HepG2 (cell line): Measurements from ENCODE around the gene GPR17. TPM values are rescaled to one million over a fixed set of nuclear protein-coding genes. Genes with fewer than 3 reads are reported as not detected.

Experiments used
- ATAC-seq: fragments of 200-7000 bp; cut with Tn5 transposase; 3 replicates; pipeline ENCODE4 v1.9.1; 2020; ENCODE audit warnings: mild to moderate bottlenecking, moderate library complexity
- BruUV-seq: library from RNA; stranded (reverse); fragments of 400-500 nt; replicated peaks from 2 replicates; lab custom pipeline; 2021; lab: Mats Ljungman, UMichigan
- CTCF ChIA-PET: fragments of 300-600 bp; formaldehyde crosslinking; extraction: SDS; loops from one replicate; lab custom pipeline; 2021; ENCODE audit warnings: low total read pairs, inconsistent platforms, low intra/inter-chr PET ratio; lab: Yijun Ruan, JAX
- POLR2A ChIA-PET: fragments of 350-600 bp; sonication (Branson Sonifier 250); formaldehyde crosslinking; loops from one replicate; lab custom pipeline; 2020; ENCODE audit warnings: antibody characterized with exemption, inconsistent platforms; lab: Yijun Ruan, JAX
- DNase-seq: peaks from one replicate; pipeline ENCODE4 v3.0.0-alpha.2; 2015; ENCODE audit warnings: low spot score
- FAIRE-seq: peaks from 3 replicates; lab custom pipeline; 2011; peaks lifted over from hg19 to GRCh38; lab: Jason Lieb, UNC
- H2AFZ ChIP-seq: one replicate; pipeline ENCODE4 v1.6.1; 2011; ENCODE audit warnings: low read length, inconsistent platforms
- H3K27ac ChIP-seq: fragments of 300-600 bp; 3 replicates; pipeline ENCODE4 v1.8.0; 2011; ENCODE audit warnings: mixed run types, mild to moderate bottlenecking, mixed read lengths, low read length, inconsistent platforms; ENCODE audit not compliant: insufficient read depth; ENCODE audit errors: extremely low read length
- H3K27me3 ChIP-seq, 2 experiments: fragments of 200-600 bp in 1 of 2; 2 replicates in 1 of 2; 3 replicates in 1 of 2; pipeline versions ENCODE4 v1.6.0 to v1.8.0; 2011; ENCODE audit warnings: low read length in 2 of 2, mild to moderate bottlenecking in 2 of 2, moderate library complexity in 2 of 2, inconsistent platforms in 1 of 2; ENCODE audit not compliant: insufficient read depth in 2 of 2, control insufficient read depth in 1 of 2
- H3K36me3 ChIP-seq, 2 experiments: fragments of 200-600 bp in 1 of 2; replicated peaks in 1 of 2; 2 replicates in 1 of 2; 3 replicates in 1 of 2; pipeline versions ENCODE4 v1.5.1 to v1.8.0; 2011; ENCODE audit warnings: low read length in 2 of 2, inconsistent platforms in 1 of 2; ENCODE audit not compliant: insufficient read depth in 2 of 2, control insufficient read depth in 1 of 2
- H3K4me1 ChIP-seq: 2 replicates; pipeline ENCODE4 v1.5.1; 2012; ENCODE audit warnings: low read length, inconsistent platforms; ENCODE audit not compliant: insufficient read depth
- H3K4me2 ChIP-seq: 2 replicates; pipeline ENCODE4 v1.6.0; 2011; ENCODE audit warnings: low read depth, low read length, inconsistent platforms
- H3K4me3 ChIP-seq, 3 experiments: fragments of 200-600 bp in 1 of 3; sonication (generic), shearing (Covaris generic) in 1 of 3; replicated peaks in 1 of 3; 2 replicates each; pipeline ENCODE4 v1.5.1; 2011 to 2016; ENCODE audit warnings: low read length in 3 of 3, inconsistent platforms in 2 of 3, low read depth in 2 of 3, mild to moderate bottlenecking in 2 of 3, control low read depth in 1 of 3, mixed read lengths in 1 of 3; ENCODE audit not compliant: insufficient read depth in 1 of 3
- H3K79me2 ChIP-seq: one replicate; pipeline ENCODE4 v1.6.1; 2011; ENCODE audit warnings: low read length, inconsistent platforms; ENCODE audit not compliant: insufficient read depth
- H3K9ac ChIP-seq: 2 replicates; pipeline ENCODE4 v1.6.0; 2011; ENCODE audit warnings: mild to moderate bottlenecking, low read depth, low read length, inconsistent platforms; ENCODE audit not compliant: insufficient read depth
- H3K9me3 ChIP-seq: 2 replicates; pipeline ENCODE4 v1.5.1; 2012; ENCODE audit warnings: mild to moderate bottlenecking, low read length
- H4K20me1 ChIP-seq: 2 replicates; pipeline ENCODE4 v1.6.0; 2011; ENCODE audit warnings: inconsistent platforms, mild to moderate bottlenecking, low read length, moderate library complexity; ENCODE audit not compliant: insufficient read depth
- KAT2B ChIP-seq: fragments of 150-350 bp; IDR thresholded peaks from 2 replicates; pipeline ENCODE4 v1.6.1; 2014; ENCODE audit warnings: low read depth, low read length, borderline replicate concordance
- MAFK ChIP-seq, 2 experiments: IDR thresholded peaks in 1 of 2; conservative IDR thresholded peaks in 1 of 2; 2 replicates each; pipeline ENCODE4 v1.6.1; 2011; ENCODE audit warnings: improper control_type of control experiment in 2 of 2, low read length in 2 of 2
- NFYB ChIP-seq: sonication (generic); formaldehyde crosslinking; IDR thresholded peaks from 2 replicates; pipeline ENCODE4 v1.4.0; 2020; ENCODE audit warnings: missing genetic modification reagents
- NFYC ChIP-seq: IDR thresholded peaks from 2 replicates; pipeline ENCODE4 v1.6.1; 2016; ENCODE audit warnings: missing genetic modification reagents, missing compliant biosample characterization
- ZBTB49 ChIP-seq: sonication (generic); formaldehyde crosslinking; IDR thresholded peaks from 2 replicates; pipeline ENCODE4 v1.4.0; 2020; ENCODE audit warnings: missing genetic modification reagents, borderline replicate concordance
- ZNF431 ChIP-seq: sonication (generic); formaldehyde crosslinking; IDR thresholded peaks from 2 replicates; pipeline ENCODE4 v1.9.0; 2022; ENCODE audit warnings: missing genetic modification reagents, low read depth, mild to moderate bottlenecking, borderline replicate concordance
- WGBS: methylation state at CpG from one replicate; pipeline ENCODE4 v1.1.6; 2017; ENCODE audit warnings: low lambda C conversion rate; 5-methylcytosine and 5-hydroxymethylcytosine counted together
- in situ Hi-C: cut with HindIII; loops from 2 replicates; pipeline ENCODE4 v1.10.0; 2017; ENCODE audit warnings: low pct_unique_long_range_greater_than_20kb; ENCODE audit not compliant: extremely low pct_ligation_motif_present
- intact Hi-C: fragments of 100-400 bp; cut with micrococcal nuclease; formaldehyde crosslinking; loops from one replicate; pipeline ENCODE4 v1.10.0; 2022; ENCODE audit not compliant: unreplicated experiment
- polyA plus RNA-seq, 8 experiments: library from polyadenylated mRNA; depleted of rRNA in 3 of 8; stranded (reverse) in 7 of 8; unstranded in 1 of 8; fragments of >200 nt; fragmentation: Illumina TruSeq in 4 of 8; extraction: Trizol in 4 of 8; gene quantifications; 2 replicates each; pipeline versions ENCODE4 v1.2.1 to v1.2.3, GENCODE V29; 2011 to 2016; ENCODE audit warnings: low read depth in 4 of 8, missing spikeins in 1 of 8, mixed read lengths in 1 of 8; ENCODE audit not compliant: insufficient read depth in 1 of 8
- total RNA-seq, 5 experiments: library from RNA; depleted of rRNA; stranded (reverse); fragments of >200 nt; fragmentation: Illumina TruSeq; extraction: Trizol; gene quantifications; 2 replicates each; pipeline ENCODE4 v1.2.3, GENCODE V29; 2016; ENCODE audit warnings: low read depth in 1 of 5

GPR17 gene
- total and polyA plus RNA-seq, 2 of the 13 experiments (the other 11 are each of a cell fraction or from before 2014, with no cell fraction given): not detected

- Histone ChIP-seq H3K4me1 (peaks cover 14% of the 10 kb centered on the region), H3K4me2 (no peak overlapping the region), H3K9me3 (no peaks in the 10 kb centered on the region), H3K9ac (no peak overlapping the region), H2AFZ (no peak overlapping the region), H3K36me3 (no peaks in the 10 kb centered on the region), H3K79me2 (no peaks in the 10 kb centered on the region), H3K27me3 (peaks cover 2 to 57% of the 10 kb centered on the region in 2 experiments; a peak in 4 of 5 replicates), H3K4me3 (no peak overlapping the region), H3K27ac (no peak overlapping the region), H4K20me1 (no peaks in the 10 kb centered on the region)
- TF ChIP-seq KAT2B: no peak
- TF ChIP-seq MAFK (conservative IDR thresholded peaks at IDR 0.05 in 1 of 2, IDR thresholded peaks at IDR 0.05 in 1 of 2; ENCODE audit: low read length in 2 of 2): peak; percentile 9 to 20; a peak in 1 of 4 replicates
- TF ChIP-seq ZNF431 (CRISPR knock-in tag): no peak
- TF ChIP-seq ZBTB49: no peak
- TF ChIP-seq NFYC (CRISPR knock-in tag): peak; percentile 48
- TF ChIP-seq NFYB (CRISPR knock-in tag): peak; percentile 64
- no peak for FAIRE-seq
- no TSS peak for BruUV-seq
- POLR2A ChIA-PET: no interaction called here
- DNase-seq: no peak
- in situ Hi-C loops (no loop called here), intact Hi-C loops (no loop called here)
- CTCF ChIA-PET: no interaction called here
- WGBS: 73% methylated on average over 12 of the region's 14 CpGs
- ATAC-seq: no peak
These were observed 13.7 kb downstream of the GPR17 start for GRCh38 chr2:127659408-127660290.
